Hematopoietic multipotent progenitor cell treated with erythropoietin and hydrocortisone succinate and interleukin-3 and kit ligand, for 4 days (in vitro differentiated cells): ENCODE results near the gene OR2T29.
"Not testable (repeated sequence)": the region's sequence is repeated elsewhere in the genome, so short reads cannot be mapped to it uniquely, and the experiment has no call there.

ENCODE experiments used
- DNase-seq: peaks from one replicate; pipeline ENCODE4 v3.0.0-alpha.2; 2015

Gene OR2T29

DNA sequence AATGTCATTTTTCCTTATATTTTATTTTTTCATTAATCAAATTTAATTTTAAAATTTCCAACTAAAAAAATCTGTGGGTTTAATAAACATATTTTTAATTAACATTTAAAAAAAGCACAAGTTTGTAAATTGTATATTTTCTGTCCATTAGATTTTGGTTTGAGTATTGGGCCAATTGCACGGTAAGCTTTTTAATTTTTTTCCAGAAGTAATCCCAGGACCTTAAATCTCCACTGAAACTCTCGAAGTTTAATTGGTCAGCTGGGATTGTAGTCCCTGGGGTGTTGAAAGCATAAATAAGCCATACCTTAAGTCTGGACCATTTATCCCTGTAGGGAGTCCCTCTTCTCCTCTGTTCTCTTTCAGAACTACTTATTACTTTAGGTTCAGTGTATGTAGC lies 54.8 kb downstream of the OR2T29 start, which contains the start of gene OR2G6:
Gene OR2G6 (plus strand): TSS at position 301 of the 400 bp plus-strand sequence. CDS start 13,574 bp downstream, outside the sequence.
- not testable (repeated sequence) for DNase-seq
